IPS-20b (cell line): ENCODE data around the gene POLDIP3.
"Not testable (repeated sequence)": the region's sequence is repeated elsewhere in the genome, so short reads cannot be mapped to it uniquely, and the experiment has no call there.

ENCODE experiments used
- H3K27ac ChIP-seq: one replicate; pipeline ENCODE4 v1.5.1; 2013; ENCODE audit warnings: low read length
- H3K27me3 ChIP-seq: 2 replicates; pipeline ENCODE4 v1.6.1; 2013; ENCODE audit warnings: mild to moderate bottlenecking, low read length, inconsistent platforms; ENCODE audit not compliant: insufficient read depth
- H3K36me3 ChIP-seq: 2 replicates; pipeline ENCODE4 v1.6.1; 2013; ENCODE audit warnings: low read depth, mild to moderate bottlenecking, inconsistent platforms, low read length, moderate library complexity; ENCODE audit not compliant: insufficient read depth
- H3K4me1 ChIP-seq: 2 replicates; pipeline ENCODE4 v1.6.1; 2013; ENCODE audit warnings: mild to moderate bottlenecking, control low read depth, inconsistent platforms, low read length, moderate library complexity; ENCODE audit not compliant: insufficient read depth
- H3K4me3 ChIP-seq: 2 replicates; pipeline ENCODE4 v1.5.1; 2013; ENCODE audit warnings: mild to moderate bottlenecking, low read length, inconsistent platforms
- H3K9ac ChIP-seq: 2 replicates; pipeline ENCODE4 v1.6.1; 2013; ENCODE audit warnings: low read depth, mild to moderate bottlenecking, inconsistent platforms, low read length, moderate library complexity
- H3K9me3 ChIP-seq: 2 replicates; pipeline ENCODE4 v1.6.1; 2013; ENCODE audit warnings: mild to moderate bottlenecking, low read depth, low read length, inconsistent platforms; ENCODE audit not compliant: insufficient read depth

POLDIP3 gene

GRCh38 chr22:42612336-42612735 is 2.3 kb downstream of the POLDIP3 start:
- no peaks in the 10 kb centered on the region for H3K27me3 ChIP-seq
- peaks cover 33% of the 10 kb centered on the region for H3K36me3 ChIP-seq
- H3K4me1 ChIP-seq: peaks cover 14% of the 10 kb centered on the region
- no peak overlapping the region for H3K27ac ChIP-seq
- no peak overlapping the region for H3K9ac ChIP-seq
- H3K9me3 ChIP-seq: no peaks in the 10 kb centered on the region
- H3K4me3 ChIP-seq: no peak overlapping the region

GRCh38 chr22:42611051-42611450 is 3.6 kb downstream of the POLDIP3 start:
- H3K9me3 ChIP-seq: no peaks in the 10 kb centered on the region
- no peak overlapping the region for H3K27ac ChIP-seq
- peaks cover 33% of the 10 kb centered on the region for H3K36me3 ChIP-seq
- peaks cover 14% of the 10 kb centered on the region for H3K4me1 ChIP-seq
- H3K27me3 ChIP-seq: no peaks in the 10 kb centered on the region
- no peak overlapping the region for H3K9ac ChIP-seq
- H3K4me3 ChIP-seq: no peak overlapping the region

GRCh38 chr22:42610186-42610585 is 4.5 kb downstream of the POLDIP3 start:
- no peak overlapping the region for H3K27ac ChIP-seq
- H3K4me1 ChIP-seq: peaks cover 14% of the 10 kb centered on the region
- H3K9ac ChIP-seq: no peak overlapping the region
- no peaks in the 10 kb centered on the region for H3K9me3 ChIP-seq
- H3K4me3 ChIP-seq: no peak overlapping the region
- H3K27me3 ChIP-seq: no peaks in the 10 kb centered on the region
- peaks cover 42% of the 10 kb centered on the region for H3K36me3 ChIP-seq

- Histone ChIP-seq H3K4me1 (peaks cover 14% of the 10 kb centered on the region), H3K27me3 (no peaks in the 10 kb centered on the region), H3K4me3 (0 out of 2 replicates have a peak overlapping the region, but pooled peaks have one; percentile 14), H3K9ac (peak overlapping the region; percentile 8; the same call in 1 of the 2 replicates), H3K36me3 (peaks cover 53% of the 10 kb centered on the region), H3K9me3 (no peaks in the 10 kb centered on the region), H3K27ac (no peak overlapping the region)
Observed at GRCh38 chr22:42608823-42609361, 5.8 kb downstream of the POLDIP3 start.

- 0 out of 2 replicates have a peak overlapping the region, but pooled peaks have one; percentile 2 for H3K4me3 ChIP-seq
- H3K36me3 ChIP-seq: peaks cover 57% of the 10 kb centered on the region
- no peaks in the 10 kb centered on the region for H3K27me3 ChIP-seq
- no peak overlapping the region for H3K27ac ChIP-seq
- no peak overlapping the region for H3K9ac ChIP-seq
- H3K4me1 ChIP-seq: peaks cover 14% of the 10 kb centered on the region
- H3K9me3 ChIP-seq: no peaks in the 10 kb centered on the region
Observed at GRCh38 chr22:42608136-42608822, 6.4 kb downstream of the POLDIP3 start.

- peaks cover 63% of the 10 kb centered on the region for H3K36me3 ChIP-seq
- not testable (repeated sequence) for H3K27ac ChIP-seq, H3K27me3 ChIP-seq
Observed at GRCh38 chr22:42607641-42608040, 7.0 kb downstream of the POLDIP3 start.

GRCh38 chr22:42604403-42604802 is 10.3 kb downstream of the POLDIP3 start:
- Histone ChIP-seq H3K27ac (no peak overlapping the region), H3K9me3 (no peaks in the 10 kb centered on the region), H3K4me3 (no peak overlapping the region), H3K9ac (no peak overlapping the region), H3K4me1 (peaks cover 10% of the 10 kb centered on the region; the same call in 1 of the 2 replicates), H3K36me3 (peaks cover 72% of the 10 kb centered on the region), H3K27me3 (no peaks in the 10 kb centered on the region)

More at GRCh38 chr22:42607641-42608040, 7.0 kb downstream of the POLDIP3 start:
- H3K9ac ChIP-seq, H3K9me3 ChIP-seq, H3K4me3 ChIP-seq: not testable (repeated sequence)
- peaks cover 11% of the 10 kb centered on the region for H3K4me1 ChIP-seq

GRCh38 chr22:42603427-42603826 is 11.3 kb downstream of the POLDIP3 start:
- H3K36me3 ChIP-seq: peaks cover 72% of the 10 kb centered on the region

GRCh38 chr22:42602470-42602869 is 12.2 kb downstream of the POLDIP3 start:
- Histone ChIP-seq H3K9me3 (no peaks in the 10 kb centered on the region), H3K27ac (no peak overlapping the region), H3K36me3 (peaks cover 78% of the 10 kb centered on the region), H3K4me1 (no peaks in the 10 kb centered on the region), H3K4me3 (no peak overlapping the region), H3K9ac (no peak overlapping the region), H3K27me3 (no peaks in the 10 kb centered on the region)

More at GRCh38 chr22:42603427-42603826, 11.3 kb downstream of the POLDIP3 start:
- Histone ChIP-seq H3K27me3 (no peaks in the 10 kb centered on the region), H3K4me3 (no peak overlapping the region), H3K27ac (no peak overlapping the region), H3K9ac (no peak overlapping the region), H3K9me3 (no peaks in the 10 kb centered on the region), H3K4me1 (no peaks in the 10 kb centered on the region)

GRCh38 chr22:42601879-42602465 is 12.7 kb downstream of the POLDIP3 start:
- Histone ChIP-seq H3K9me3 (no peaks in the 10 kb centered on the region), H3K9ac (no peak overlapping the region), H3K27ac (no peak overlapping the region), H3K4me3 (no peak overlapping the region), H3K36me3 (peaks cover 83% of the 10 kb centered on the region), H3K27me3 (no peaks in the 10 kb centered on the region), H3K4me1 (no peaks in the 10 kb centered on the region)

- H3K27ac ChIP-seq: no peak overlapping the region
- no peak overlapping the region for H3K4me3 ChIP-seq
- H3K27me3 ChIP-seq: no peaks in the 10 kb centered on the region
- no peaks in the 10 kb centered on the region for H3K9me3 ChIP-seq
- H3K9ac ChIP-seq: no peak overlapping the region
- H3K36me3 ChIP-seq: peaks cover 97% of the 10 kb centered on the region
- no peaks in the 10 kb centered on the region for H3K4me1 ChIP-seq
Observed at GRCh38 chr22:42596863-42597530, 17.7 kb downstream of the POLDIP3 start.
